Mucosa of descending colon (tissue), 3 donors: ENCODE results near the gene OPN4. TPM values are rescaled to one million over a fixed set of nuclear protein-coding genes. Genes with fewer than 3 reads are reported as not detected.

ENCODE experiments used
- ATAC-seq: fragments of 200-7000 bp; cut with Tn5 transposase; one replicate; pipeline ENCODE4 v1.9.1; 2020; ENCODE audit warnings: mild to moderate bottlenecking, moderate library complexity
- DNase-seq, 3 donors: peaks; one replicate each; pipeline ENCODE4 v3.0.0-alpha.2; 2020
- H3K36me3 ChIP-seq: fragments of 200-600 bp; one replicate; pipeline ENCODE4 v1.8.0; 2021; ENCODE audit warnings: low read depth, mild to moderate bottlenecking
- H3K4me1 ChIP-seq: fragments of 200-600 bp; one replicate; pipeline ENCODE4 v1.8.0; 2021; ENCODE audit warnings: low read depth, mild to moderate bottlenecking
- H3K4me3 ChIP-seq: fragments of 200-600 bp; one replicate; pipeline ENCODE4 v1.8.0; 2021; ENCODE audit warnings: mild to moderate bottlenecking
- H3K9me3 ChIP-seq: fragments of 200-600 bp; one replicate; pipeline ENCODE4 v1.8.0; 2021; ENCODE audit warnings: mild to moderate bottlenecking
- intact Hi-C, 2 donors: fragments of 100-400 bp; cut with DNase I in 1 of 2; cut with micrococcal nuclease in 1 of 2; formaldehyde crosslinking; loops; one replicate each; pipeline versions ENCODE4 v1.11.0 to v1.11.1; 2022; cut with DNase I, micrococcal nuclease
- total RNA-seq, 3 donors: library from RNA; stranded (reverse); fragmentation: NEBNext Ultra II Directional in 2 of 3; extraction: Animal tissue kit (Norgen Biotek cat#: 25700) in 2 of 3; gene quantifications; one replicate each; pipeline versions ENCODE4 v1.2.1 to v1.2.4, GENCODE V29; 2021 to 2023
- TF ChIP-seq, protein P1 (sequence below): fragments of 200-600 bp; IDR thresholded peaks from one replicate; pipeline ENCODE4 v1.8.0; 2022; ENCODE audit warnings: antibody characterized with exemption, mild to moderate bottlenecking
- donor health status: DM: no; HTN: no; CAD: no; lungs with moderate emphysema.
- donor health status: DM: no; HTN: no; CAD: no.
- donor health status: DM: no; HTN: yes; CAD: no.

OPN4 gene
- total RNA-seq, 3 donors from 2014 or later: 0.20 TPM; not detected in 2

DNA sequence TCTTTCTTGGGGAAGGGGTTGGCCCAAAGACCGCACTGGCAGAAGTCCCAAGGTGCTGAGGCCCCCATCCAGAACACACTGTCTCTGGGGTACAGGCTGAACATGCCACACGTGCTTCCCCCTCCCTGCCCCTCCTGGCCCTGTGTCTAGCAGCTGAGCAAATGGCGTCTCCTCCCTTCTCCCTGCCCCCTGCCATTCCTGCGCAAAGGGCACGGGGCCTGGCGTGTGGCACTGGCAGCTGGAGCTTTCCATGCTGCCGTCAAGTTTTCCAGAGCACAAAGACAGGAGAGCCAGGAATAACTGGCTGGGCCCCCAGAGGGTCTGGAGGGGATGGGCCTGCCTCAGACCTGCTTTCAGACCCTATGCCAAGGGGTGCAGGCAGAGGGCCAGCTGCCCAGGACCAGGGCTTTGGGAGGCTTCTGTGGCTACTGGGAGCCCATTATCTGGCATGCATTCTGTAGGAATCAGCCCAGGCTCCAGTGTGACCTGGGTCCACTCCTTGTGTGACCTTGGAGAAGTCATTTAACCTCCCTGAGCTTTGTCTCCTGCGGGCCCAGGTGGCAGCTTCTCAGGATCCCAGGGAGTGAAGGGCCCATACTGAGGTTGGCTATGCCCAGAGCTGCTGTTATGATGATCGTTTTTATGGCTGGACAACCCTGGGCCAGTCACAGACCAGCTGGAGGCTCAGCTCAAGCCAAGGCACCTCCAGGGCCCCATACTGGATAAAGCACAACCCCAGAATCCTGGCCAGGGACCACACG is 13.3 kb downstream of the OPN4 start:
- no peak for DNase-seq

DNA sequence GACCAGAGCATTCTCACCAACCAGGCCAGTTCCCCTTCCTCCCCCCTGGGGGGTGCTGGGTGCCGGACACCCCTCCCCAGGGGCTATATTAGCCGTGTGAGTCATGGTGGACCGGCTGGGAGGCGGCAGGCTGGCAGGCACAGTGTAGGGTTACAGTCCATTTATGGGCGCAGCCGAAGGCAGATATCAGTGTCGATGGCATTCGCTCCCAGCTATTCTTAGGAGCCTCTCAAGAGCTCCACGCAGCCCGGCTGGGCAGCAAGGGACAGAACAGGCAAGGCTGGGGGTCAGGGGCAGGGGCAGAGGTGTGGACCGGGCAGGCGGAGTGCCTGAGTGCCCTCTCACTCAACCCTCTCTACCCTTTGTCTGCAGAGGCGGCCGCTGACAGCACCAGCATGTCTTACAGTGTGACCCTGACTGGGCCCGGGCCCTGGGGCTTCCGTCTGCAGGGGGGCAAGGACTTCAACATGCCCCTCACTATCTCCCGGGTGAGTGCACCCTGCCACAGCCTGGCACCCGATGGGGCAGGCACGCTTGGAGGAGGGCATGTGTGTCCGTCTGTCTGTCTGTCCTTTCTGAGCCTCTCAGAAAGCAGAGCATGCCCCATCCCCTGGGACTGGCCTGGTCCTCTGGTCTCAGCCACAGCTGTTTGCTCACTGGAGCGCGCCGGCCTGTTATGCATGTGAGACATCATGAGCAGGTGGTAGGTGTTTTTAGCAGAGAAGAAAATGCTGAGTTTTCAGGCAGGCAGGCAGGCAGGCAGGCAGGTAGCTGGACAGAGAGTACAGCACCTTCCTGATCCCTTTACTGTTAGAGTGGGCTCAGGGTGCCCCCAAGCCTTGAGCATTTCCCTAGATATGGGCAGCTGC is 14.2 kb downstream of the OPN4 start, which contains the start of gene LDB3:
Gene LDB3 (plus strand): TSS at position 215 of the 869 bp plus-strand sequence. CDS start 181 bp downstream, at position 396.
- Histone ChIP-seq H3K36me3 (no peaks in the 10 kb centered on the region), H3K4me1 (peaks cover 15% of the 10 kb centered on the region), H3K9me3 (no peaks in the 10 kb centered on the region), H3K4me3 (no peak within 1 kb of the TSS)
- TF ChIP-seq, protein P1, sequence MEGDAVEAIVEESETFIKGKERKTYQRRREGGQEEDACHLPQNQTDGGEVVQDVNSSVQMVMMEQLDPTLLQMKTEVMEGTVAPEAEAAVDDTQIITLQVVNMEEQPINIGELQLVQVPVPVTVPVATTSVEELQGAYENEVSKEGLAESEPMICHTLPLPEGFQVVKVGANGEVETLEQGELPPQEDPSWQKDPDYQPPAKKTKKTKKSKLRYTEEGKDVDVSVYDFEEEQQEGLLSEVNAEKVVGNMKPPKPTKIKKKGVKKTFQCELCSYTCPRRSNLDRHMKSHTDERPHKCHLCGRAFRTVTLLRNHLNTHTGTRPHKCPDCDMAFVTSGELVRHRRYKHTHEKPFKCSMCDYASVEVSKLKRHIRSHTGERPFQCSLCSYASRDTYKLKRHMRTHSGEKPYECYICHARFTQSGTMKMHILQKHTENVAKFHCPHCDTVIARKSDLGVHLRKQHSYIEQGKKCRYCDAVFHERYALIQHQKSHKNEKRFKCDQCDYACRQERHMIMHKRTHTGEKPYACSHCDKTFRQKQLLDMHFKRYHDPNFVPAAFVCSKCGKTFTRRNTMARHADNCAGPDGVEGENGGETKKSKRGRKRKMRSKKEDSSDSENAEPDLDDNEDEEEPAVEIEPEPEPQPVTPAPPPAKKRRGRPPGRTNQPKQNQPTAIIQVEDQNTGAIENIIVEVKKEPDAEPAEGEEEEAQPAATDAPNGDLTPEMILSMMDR: no peak
- intact Hi-C loops: no loop called here
- DNase-seq (no peak), ATAC-seq (peak; percentile 7)

More for the DNA sequence above, 13.3 kb downstream of the OPN4 start:
- Histone ChIP-seq H3K4me1 (peaks cover 15% of the 10 kb centered on the region), H3K36me3 (no peaks in the 10 kb centered on the region), H3K9me3 (no peaks in the 10 kb centered on the region), H3K4me3 (no peak overlapping the region)
- TF ChIP-seq, protein P1: no peak
- no peak for ATAC-seq
- intact Hi-C loops: no loop called here

- intact Hi-C loops: no loop called here
- H3K9me3 ChIP-seq: no peaks in the 10 kb centered on the region
- peaks cover 15% of the 10 kb centered on the region for H3K4me1 ChIP-seq
- H3K4me3 ChIP-seq: no peak overlapping the region
- no peak for DNase-seq
- no peak for ATAC-seq
- H3K36me3 ChIP-seq: no peaks in the 10 kb centered on the region
- TF ChIP-seq, protein P1: no peak
These were observed 16.0 kb downstream of the OPN4 start for GRCh38 chr10:86670290-86670811.

DNA sequence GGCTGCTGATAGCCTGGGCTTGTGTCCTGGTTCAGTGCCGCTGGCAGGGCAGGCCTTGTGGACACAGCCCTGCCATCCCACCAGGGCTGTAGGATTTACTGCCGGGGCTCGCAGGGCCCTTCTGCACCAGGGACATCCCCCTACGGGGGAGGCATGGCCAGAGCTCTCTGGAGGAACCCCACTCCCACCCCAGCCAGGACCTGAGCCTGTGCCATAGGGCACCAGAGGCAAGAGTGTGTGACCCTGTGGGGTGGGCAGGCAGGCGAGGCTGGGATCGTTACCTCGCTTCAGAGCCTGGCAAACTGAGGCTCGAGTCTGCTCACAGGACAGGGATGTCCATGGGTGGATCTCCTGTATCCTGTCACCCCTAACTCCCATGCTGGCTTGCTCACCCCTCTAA is 16.5 kb downstream of the OPN4 start:
- no peak for ATAC-seq
- Histone ChIP-seq H3K36me3 (no peaks in the 10 kb centered on the region), H3K4me1 (peaks cover 15% of the 10 kb centered on the region), H3K9me3 (no peaks in the 10 kb centered on the region), H3K4me3 (no peak overlapping the region)
- TF ChIP-seq, protein P1: no peak
- intact Hi-C loops: no loop called here
- no peak for DNase-seq

DNA sequence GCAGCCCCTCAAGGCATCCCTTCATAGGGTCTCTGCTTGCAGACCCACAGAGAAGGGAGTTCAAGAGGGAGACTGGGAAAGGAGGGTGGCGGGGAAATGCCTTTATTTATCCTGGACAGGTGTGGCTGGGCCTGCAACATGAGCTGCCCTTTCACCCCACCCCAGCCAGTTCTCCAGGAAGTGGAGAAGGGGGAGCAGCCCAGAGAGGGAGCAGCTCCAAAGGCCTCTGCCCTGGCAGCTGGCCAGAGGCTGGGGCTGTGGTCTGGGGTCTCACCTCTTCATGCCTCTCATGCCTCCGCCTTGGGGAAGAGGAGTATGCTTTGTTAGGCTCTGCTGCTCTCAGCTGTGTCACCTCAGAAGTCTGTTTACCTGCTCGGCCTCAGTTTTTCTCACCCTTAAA is 17.1 kb downstream of the OPN4 start:
- Histone ChIP-seq H3K9me3 (no peaks in the 10 kb centered on the region), H3K4me3 (no peak overlapping the region), H3K36me3 (no peaks in the 10 kb centered on the region), H3K4me1 (peaks cover 15% of the 10 kb centered on the region)
- intact Hi-C loops: no loop called here
- DNase-seq (peak in 2 of 3 donors; percentile 66 to 70), ATAC-seq (peak; percentile 77)
- TF ChIP-seq, protein P1: no peak
